Germinal center (tissue), 1 donor: Measurements from ENCODE around the gene SLC9A8.

Experiments
- DNase-seq: peaks from one replicate; pipeline ENCODE4 v3.0.0; 2012; ENCODE audit warnings: mixed read lengths, low spot score

Gene SLC9A8

GRCh38 chr20:49918446-49918845 lies 105.8 kb downstream of the SLC9A8 start:
- no peak for DNase-seq

GRCh38 chr20:49919009-49919408 lies 106.4 kb downstream of the SLC9A8 start:
- no peak for DNase-seq

GRCh38 chr20:49919461-49919860 lies 106.8 kb downstream of the SLC9A8 start:
- DNase-seq, result no peak

GRCh38 chr20:49924247-49924646 lies 111.6 kb downstream of the SLC9A8 start:
- no peak for DNase-seq

GRCh38 chr20:49925901-49926454 lies 113.3 kb downstream of the SLC9A8 start:
- no peak for DNase-seq

GRCh38 chr20:49928411-49929141 lies 115.9 kb downstream of the SLC9A8 start:
- peak; percentile 72 for DNase-seq

- DNase-seq, result no peak
Observed at GRCh38 chr20:49929142-49929494, 116.5 kb downstream of the SLC9A8 start.

- DNase-seq, result no peak
Observed at GRCh38 chr20:49935746-49936152, 123.1 kb downstream of the SLC9A8 start.

- peak; percentile 97 for DNase-seq
Observed at GRCh38 chr20:49936153-49937026, 123.8 kb downstream of the SLC9A8 start, which contains the start of gene RNF114. Gene RNF114, plus strand, starts transcription at chr20:49936397. Its CDS starts 16 bp downstream, at chr20:49936413.

GRCh38 chr20:49937027-49937929 lies 124.7 kb downstream of the SLC9A8 start:
- DNase-seq, result peak; percentile 42

GRCh38 chr20:49938173-49939163 lies 125.8 kb downstream of the SLC9A8 start:
- no peak for DNase-seq

- no peak for DNase-seq
Observed at GRCh38 chr20:49941456-49941855, 128.8 kb downstream of the SLC9A8 start.
